Peyer's patch (tissue), 4 donors: ENCODE data around the gene TP73. TPM values are rescaled to one million over a fixed set of nuclear protein-coding genes. Genes with fewer than 3 reads are reported as not detected.
"Not testable (repeated sequence)": the region's sequence is repeated elsewhere in the genome, so short reads cannot be mapped to it uniquely, and the experiment has no call there.

ENCODE experiments used
- DNase-seq, 3 donors: peaks; one replicate each; pipeline ENCODE4 v3.0.0-alpha.2; 2017 to 2019
- H3K27ac ChIP-seq, 4 donors: fragments of 200-600 bp; sonication (generic); one replicate each; pipeline ENCODE4 v1.5.1; 2016 to 2019
- H3K27me3 ChIP-seq, 2 donors: fragments of 200-600 bp; sonication (generic); one replicate each; pipeline ENCODE4 v1.5.1; 2019
- H3K36me3 ChIP-seq, 3 donors: fragments of 200-600 bp; sonication (generic); one replicate each; pipeline ENCODE4 v1.5.1; 2016 to 2019
- H3K4me1 ChIP-seq, 4 donors: fragments of 200-600 bp; sonication (generic); one replicate each; pipeline ENCODE4 v1.5.1; 2016 to 2019
- H3K4me3 ChIP-seq, 4 donors: fragments of 200-600 bp; sonication (generic); 1 replicate in 3 of 4; 2 replicates in 1 of 4; pipeline ENCODE4 v1.5.1; 2016 to 2019; ENCODE audit warnings: mild to moderate bottlenecking in 1 of 4
- H3K9me3 ChIP-seq, 4 donors: fragments of 200-600 bp; sonication (generic); one replicate each; pipeline ENCODE4 v1.5.1; 2016 to 2019; ENCODE audit warnings: mild to moderate bottlenecking in 1 of 4
- POLR2A ChIP-seq, 2 donors: fragments of 450-650 bp; IDR thresholded peaks; one replicate each; pipeline ENCODE4 v1.5.1; 2017; ENCODE audit warnings: antibody characterized with exemption in 2 of 2, mild to moderate bottlenecking in 2 of 2, moderate library complexity in 2 of 2
- total RNA-seq, 4 donors: library from RNA; depleted of rRNA; stranded (reverse); fragments of >200 nt; gene quantifications; one replicate each; pipeline ENCODE4 v1.1.0, GENCODE V29; 2016
- TF ChIP-seq, protein P1 (sequence below), 6 experiments: fragments of 450-650 bp in 4 of 6; fragments of 200-600 bp in 2 of 6; sonication (generic) in 1 of 6; IDR thresholded peaks; one replicate each; pipeline ENCODE4 v1.5.1; 2017 to 2019; ENCODE audit warnings: antibody characterized with exemption in 6 of 6, mild to moderate bottlenecking in 3 of 6, moderate library complexity in 1 of 6

The TP73 gene
- total RNA-seq, 4 donors from 2014 or later, result 0.38 TPM; not detected in 3

DNA sequence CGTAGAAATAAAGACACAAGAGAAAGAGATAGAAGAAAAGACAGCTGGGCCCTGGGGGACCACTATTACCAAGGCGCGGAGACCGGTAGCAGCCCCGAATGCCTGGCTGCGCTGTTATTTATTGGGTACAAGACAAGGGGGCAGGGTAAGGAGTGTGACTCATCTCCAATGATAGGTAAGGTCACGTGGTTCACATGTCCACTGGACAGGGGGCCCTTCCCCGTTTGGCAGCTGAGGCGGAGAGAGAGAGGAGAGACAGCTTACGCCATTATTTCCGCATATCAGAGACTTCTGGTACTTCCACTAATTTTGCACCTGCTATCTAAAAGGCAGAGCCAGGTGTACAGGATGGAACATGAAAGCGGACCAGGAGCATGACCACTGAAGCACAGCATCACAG is 31.6 kb upstream of the TP73 start:
- peaks cover 0 to 29% (median 7%) of the 10 kb centered on the region in 4 donors for H3K4me1 ChIP-seq
- no peak for TF ChIP-seq POLR2A (IDR thresholded peaks at IDR 0.05)
- TF ChIP-seq, protein P1, sequence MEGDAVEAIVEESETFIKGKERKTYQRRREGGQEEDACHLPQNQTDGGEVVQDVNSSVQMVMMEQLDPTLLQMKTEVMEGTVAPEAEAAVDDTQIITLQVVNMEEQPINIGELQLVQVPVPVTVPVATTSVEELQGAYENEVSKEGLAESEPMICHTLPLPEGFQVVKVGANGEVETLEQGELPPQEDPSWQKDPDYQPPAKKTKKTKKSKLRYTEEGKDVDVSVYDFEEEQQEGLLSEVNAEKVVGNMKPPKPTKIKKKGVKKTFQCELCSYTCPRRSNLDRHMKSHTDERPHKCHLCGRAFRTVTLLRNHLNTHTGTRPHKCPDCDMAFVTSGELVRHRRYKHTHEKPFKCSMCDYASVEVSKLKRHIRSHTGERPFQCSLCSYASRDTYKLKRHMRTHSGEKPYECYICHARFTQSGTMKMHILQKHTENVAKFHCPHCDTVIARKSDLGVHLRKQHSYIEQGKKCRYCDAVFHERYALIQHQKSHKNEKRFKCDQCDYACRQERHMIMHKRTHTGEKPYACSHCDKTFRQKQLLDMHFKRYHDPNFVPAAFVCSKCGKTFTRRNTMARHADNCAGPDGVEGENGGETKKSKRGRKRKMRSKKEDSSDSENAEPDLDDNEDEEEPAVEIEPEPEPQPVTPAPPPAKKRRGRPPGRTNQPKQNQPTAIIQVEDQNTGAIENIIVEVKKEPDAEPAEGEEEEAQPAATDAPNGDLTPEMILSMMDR (IDR thresholded peaks at IDR 0.05), result no peak
- no peaks in the 10 kb centered on the region for H3K36me3 ChIP-seq
- no peak for DNase-seq
- no peaks in the 10 kb centered on the region for H3K27me3 ChIP-seq
- no peaks in the 10 kb centered on the region for H3K9me3 ChIP-seq
- no peak overlapping the region for H3K27ac ChIP-seq
- no peak overlapping the region for H3K4me3 ChIP-seq

DNA sequence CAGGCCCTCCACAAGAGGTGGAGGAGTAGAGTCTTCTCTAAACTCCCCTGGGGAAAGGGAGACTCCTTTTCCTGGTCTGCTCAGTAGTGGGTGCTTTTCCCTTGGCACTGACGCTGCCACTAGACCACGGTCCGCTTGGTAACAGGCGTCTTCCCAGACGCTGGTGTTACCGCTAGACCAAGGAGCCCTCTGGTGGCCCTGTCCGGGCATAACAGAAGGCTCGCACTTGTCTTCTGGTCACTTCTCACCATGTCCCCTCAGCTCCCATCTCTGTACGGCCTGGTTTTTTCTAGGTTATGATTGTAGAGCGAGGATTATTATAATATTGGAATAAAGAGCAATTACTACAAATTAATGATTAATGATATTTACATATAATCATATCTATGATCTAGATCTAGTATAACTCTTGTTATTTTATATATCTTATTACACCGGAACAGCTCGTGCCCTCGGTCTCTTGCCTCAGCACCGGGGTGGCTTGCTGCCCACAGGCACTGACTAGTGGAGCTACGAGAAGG is 31.1 kb upstream of the TP73 start:
- DNase-seq, H3K27me3 ChIP-seq, H3K9me3 ChIP-seq, H3K36me3 ChIP-seq, H3K4me3 ChIP-seq: not testable (repeated sequence)
- H3K4me1 ChIP-seq, result peaks cover 0 to 34% (median 7%) of the 10 kb centered on the region in 4 donors
- TF ChIP-seq, protein P1 (IDR thresholded peaks at IDR 0.05), result peak in 5 of 6 experiments; percentile 33 to 70 (median 64)
- H3K27ac ChIP-seq, result peak overlapping the region in 1 of 4 donors; percentile 9

DNA sequence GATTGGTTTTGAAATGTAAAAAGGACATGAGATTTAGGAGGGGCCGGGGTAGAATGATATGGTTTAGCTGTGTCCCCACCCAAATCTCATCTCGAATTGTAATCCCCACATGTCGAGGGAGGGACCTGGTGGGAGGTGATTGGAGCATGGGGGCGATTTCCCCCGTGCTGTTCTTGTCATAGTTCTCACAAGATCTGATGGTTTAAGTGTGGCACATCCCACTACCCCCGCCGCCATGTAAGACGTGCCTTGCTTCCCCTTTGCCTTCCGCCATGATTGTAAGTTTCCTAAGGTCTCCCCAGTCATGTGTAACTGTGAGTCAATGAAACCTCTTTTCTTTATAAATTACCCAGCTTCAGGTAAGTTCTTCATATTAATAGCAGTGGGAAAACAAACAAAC is 30.2 kb upstream of the TP73 start:
- H3K9me3 ChIP-seq, H3K36me3 ChIP-seq, DNase-seq, H3K4me3 ChIP-seq, H3K27me3 ChIP-seq, H3K27ac ChIP-seq: not testable (repeated sequence)
- peaks cover 0 to 40% (median 7%) of the 10 kb centered on the region in 4 donors for H3K4me1 ChIP-seq

DNA sequence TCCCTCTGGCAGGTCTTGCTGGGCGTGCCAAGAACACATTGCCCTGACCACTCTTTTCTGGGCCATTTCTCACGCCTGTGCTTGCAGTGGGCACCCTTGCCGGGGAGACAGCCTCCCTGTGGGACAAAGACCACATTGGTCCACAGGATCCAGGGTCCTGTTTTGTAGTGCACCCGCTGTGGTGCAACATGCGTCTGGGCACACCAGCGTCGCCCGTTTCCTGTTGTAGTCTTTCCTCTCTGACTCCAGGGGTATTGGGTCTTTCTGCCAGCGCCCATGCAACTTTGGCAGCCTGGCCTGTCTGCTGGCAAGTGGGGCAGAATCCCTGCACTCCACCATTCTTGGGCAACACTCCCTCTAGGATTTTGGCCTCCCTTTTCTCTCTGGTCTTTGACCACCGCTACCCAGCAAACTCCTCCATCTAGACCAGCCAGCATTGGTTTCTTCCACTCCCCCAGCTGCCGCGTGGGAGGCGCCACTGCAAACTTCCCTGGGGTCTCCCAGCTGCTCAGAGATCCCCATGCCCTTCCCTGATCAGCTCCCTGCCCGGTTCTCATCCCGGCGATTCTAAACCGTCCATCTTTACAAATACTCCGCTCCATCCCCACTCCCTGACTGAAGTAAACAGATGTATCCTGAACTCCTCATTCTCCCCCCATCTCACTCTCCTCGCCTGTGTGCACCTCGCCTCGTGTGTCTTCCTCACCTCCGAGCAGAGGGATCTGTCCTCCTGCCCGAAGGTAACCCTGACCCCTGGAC is 28.7 kb upstream of the TP73 start:
- peak overlapping the region; percentile 93 to 100 (median 94) for H3K27ac ChIP-seq
- H3K4me1 ChIP-seq, result peaks cover 0 to 38% (median 7%) of the 10 kb centered on the region in 4 donors
- TF ChIP-seq, protein P1 (IDR thresholded peaks at IDR 0.05), result no peak
- TF ChIP-seq POLR2A (IDR thresholded peaks at IDR 0.05), result no peak
- no peak for DNase-seq
- H3K4me3 ChIP-seq, result peak overlapping the region; percentile 91 to 100 (median 98)
- peaks cover 0 to 21% (median 0%) of the 10 kb centered on the region in 3 donors for H3K36me3 ChIP-seq
- H3K9me3 ChIP-seq, result no peaks in the 10 kb centered on the region
- no peaks in the 10 kb centered on the region for H3K27me3 ChIP-seq

DNA sequence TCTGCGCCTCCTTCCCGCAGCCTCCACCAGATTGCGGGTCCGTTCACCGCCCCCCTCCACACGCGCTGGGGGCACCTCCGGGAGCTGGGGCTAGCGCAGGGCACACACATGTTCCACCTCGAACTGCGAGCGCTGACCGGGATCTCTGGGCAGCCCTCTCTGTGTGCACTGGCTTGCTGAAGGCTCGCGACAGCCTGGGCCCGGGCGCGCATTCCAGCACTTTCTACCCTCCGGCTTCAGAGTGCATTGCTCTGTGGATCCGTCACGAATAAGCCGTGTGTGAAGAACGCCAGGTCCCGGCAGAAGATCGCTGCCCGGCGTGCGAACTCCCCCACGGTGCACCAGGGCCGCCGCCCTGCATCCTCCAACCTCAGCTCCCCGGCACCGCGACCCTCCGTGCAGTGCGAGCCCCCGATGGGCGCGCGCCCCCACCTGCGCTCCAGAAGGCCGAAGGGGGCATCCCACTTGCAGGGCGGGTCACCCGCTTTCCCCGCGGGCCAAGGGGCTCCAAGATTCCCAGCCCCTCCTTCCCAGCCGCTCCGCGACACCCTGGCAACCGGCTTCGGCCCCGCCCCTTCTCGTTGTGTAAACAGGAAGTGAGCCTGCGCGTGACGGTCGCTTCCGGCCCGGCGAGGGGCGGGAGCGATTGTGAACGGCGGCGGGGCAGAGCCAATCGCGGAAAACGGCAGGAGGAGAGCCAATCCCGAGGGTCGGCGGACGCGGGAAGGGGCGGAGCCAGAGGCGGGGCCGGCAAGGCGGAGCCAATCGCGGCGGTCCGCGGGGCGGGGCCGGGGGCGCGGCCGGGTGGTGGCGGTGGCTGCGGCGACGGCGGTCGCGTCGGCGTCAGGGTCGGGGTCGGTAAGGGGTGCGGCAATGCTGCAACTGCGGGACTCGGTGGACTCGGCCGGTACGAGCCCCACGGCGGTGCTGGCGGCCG is 27.8 kb upstream of the TP73 start, which contains the start of gene TPRG1L:
Gene TPRG1L, plus strand, starts transcription at position 816 of the 937 bp plus-strand sequence. Its CDS starts 58 bp downstream, at position 874.
- Histone ChIP-seq H3K4me1 (peaks cover 0 to 35% (median 7%) of the 10 kb centered on the region in 4 donors), H3K9me3 (no peaks in the 10 kb centered on the region), H3K27ac (peak within 1 kb of the TSS; percentile 93 to 100 (median 94)), H3K27me3 (no peaks in the 10 kb centered on the region), H3K4me3 (peak within 1 kb of the TSS; percentile 91 to 100 (median 98)), H3K36me3 (peaks cover 0 to 30% (median 0%) of the 10 kb centered on the region in 3 donors)
- DNase-seq, result peak; percentile 99 to 100 (median 99)
- TF ChIP-seq, protein P1 (IDR thresholded peaks at IDR 0.05), result no peak
- peak; percentile 42 to 61 for TF ChIP-seq POLR2A (IDR thresholded peaks at IDR 0.05)
